Activated CD8-positive, alpha-beta memory T cell treated with anti-CD3 and anti-CD28 coated beads, Interleukin-2, amount 50 U/mL, for 24 hours (primary cell): ENCODE data around the gene MSMP.

Experiments used
- DNase-seq: peaks from one replicate; pipeline ENCODE4 v3.0.0-alpha.2; 2020; ENCODE audit errors: extremely low read depth

Gene MSMP

DNA sequence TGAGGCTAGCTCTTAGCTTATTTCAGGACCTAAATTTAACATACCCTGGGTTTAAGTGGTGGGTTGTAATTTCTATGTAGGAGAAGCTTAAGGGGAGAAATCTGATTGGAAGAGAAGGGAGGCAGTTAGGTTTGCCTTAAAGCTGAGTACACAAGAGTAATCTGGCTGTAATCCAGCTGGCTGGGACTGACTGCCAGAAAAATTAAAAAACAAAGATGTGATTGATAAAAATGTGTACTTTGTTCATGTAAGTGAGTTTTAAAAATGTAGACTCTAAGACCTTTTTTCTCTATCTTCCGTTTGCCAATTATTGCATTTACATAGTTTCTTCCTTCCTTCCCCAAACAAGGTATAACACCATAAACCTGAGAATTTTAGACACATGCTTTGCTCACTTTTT lies 17.5 kb upstream of the MSMP start:
- no peak for DNase-seq

DNA sequence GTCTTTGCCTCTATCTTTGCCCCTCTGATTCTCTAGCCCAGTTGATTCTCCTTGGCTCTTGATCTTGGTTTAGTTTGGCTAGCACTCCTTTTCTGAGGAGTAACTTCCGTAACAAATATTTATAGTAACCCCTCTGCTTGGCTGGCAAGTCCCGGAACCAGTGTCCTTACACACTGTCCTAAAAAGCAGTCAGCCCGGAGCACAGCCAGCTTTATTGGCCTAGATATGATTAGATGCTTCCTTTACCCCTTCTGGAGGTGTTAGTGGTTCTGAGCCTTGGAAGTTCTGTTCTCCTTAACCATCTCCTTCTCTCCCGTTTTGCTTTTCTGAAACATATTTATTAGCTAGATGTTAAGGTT lies 17.0 kb upstream of the MSMP start:
- no peak for DNase-seq

DNA sequence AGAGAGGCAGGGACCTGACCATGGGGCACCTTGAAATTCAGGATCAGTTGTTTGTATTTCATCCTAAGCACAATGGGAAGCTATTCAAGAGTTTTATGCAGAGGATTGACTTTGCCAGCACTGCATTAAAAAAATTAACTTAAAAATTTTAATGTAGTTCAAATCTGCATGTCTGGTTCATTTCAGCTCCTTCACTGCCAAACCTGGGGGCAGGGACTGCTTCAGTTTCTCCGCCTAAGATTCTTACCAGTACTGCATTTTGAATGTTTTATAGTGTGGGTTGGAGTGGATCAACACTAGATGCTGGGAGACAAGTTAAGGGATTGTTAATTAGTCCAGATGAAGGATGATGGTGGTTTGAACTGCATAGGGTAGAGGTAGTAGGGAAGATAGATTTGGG lies 15.7 kb upstream of the MSMP start:
- no peak for DNase-seq

DNA sequence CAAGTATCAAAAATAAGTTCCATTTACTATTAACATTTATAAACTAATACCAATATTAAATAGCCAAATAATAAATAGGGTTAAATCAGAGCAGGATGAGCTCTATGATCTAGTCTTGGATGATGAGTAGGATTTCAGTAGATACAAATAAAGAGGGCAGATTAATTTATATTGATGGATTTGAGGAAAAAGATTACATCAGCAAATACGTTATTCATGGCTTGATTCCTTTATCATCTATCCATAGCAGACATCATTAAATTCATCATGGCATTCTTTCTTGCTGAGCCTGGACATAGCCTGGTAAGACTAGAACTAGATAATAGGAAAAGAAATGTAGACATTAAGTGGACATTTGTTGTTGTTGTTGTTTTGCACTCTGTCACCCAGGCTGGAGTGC lies 13.4 kb upstream of the MSMP start:
- no peak for DNase-seq

DNA sequence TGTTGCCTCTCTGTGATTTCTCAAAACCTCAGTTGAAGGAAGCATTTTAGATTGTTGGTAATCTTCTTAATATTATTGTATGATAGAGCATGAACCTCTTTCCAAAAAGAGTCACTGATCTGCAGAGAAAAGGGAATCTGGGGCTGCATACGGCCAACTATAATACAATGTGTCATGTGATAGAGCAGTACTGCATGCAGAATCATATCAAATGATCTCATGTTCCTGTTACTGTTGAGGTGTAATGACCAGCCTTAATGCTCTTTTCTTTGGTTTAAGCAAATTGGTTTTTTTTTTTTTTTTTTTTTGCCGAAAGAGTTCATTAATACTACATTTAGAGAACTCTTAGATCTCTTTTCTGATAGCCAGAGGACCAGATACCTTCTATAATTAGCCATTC lies 12.9 kb upstream of the MSMP start:
- DNase-seq, result no peak

DNA sequence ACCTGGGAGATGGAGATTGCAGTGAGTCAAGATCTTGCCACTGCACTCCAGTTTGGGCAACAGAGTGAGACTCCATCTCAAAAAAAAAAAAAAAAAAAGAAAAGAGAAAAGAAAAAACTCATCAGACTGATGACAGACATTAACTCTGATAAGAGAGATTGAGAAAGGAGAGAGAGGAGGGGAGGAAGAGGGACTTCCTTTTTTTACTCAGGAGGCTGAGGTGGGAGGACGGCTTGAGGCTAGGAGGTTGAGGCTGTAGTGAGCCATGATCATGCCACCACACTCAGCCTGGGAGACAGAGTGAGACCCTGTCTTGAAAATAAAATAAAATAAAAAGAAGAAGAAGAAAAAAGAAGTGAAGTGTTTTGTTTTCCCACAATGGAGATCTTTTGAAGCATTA lies 9.7 kb upstream of the MSMP start:
- no peak for DNase-seq

DNA sequence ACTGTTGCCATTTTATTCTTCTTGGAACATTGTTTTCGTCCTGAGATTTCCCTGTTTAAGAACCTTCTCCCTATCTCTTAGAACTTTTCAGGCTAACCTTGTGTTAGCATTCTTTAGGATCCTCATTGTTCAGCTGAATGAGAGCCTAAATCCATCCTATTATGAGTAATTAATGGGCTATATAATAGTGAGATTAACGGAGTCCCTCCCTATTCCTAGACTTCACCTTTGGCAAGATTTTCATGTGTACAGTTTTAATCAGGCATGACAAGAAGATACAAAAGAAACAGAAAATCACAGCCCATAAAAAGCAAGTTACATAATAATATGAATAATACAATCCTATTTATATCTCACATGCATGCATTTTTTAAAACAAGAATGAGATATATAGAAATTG lies 9.1 kb upstream of the MSMP start:
- DNase-seq, result no peak

DNA sequence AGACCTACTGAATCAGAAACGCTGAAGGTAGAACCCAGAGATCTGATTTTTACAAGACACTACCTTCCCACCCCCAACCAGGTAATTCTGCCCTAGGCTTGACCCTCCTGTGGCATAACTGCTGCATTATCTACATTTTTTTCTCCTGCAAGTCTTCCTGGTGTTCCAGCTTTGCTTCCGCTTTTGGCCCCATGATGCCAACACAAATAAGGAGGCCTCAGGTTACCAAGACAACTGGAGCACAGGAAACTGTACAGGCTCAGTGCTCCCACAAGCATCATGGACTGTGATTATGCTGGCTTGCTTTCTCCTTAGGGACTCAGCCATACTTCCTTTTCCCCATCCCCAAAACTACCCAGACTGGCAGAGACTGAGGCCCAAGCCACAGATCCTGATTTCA lies 6.6 kb upstream of the MSMP start:
- DNase-seq, result no peak

DNA sequence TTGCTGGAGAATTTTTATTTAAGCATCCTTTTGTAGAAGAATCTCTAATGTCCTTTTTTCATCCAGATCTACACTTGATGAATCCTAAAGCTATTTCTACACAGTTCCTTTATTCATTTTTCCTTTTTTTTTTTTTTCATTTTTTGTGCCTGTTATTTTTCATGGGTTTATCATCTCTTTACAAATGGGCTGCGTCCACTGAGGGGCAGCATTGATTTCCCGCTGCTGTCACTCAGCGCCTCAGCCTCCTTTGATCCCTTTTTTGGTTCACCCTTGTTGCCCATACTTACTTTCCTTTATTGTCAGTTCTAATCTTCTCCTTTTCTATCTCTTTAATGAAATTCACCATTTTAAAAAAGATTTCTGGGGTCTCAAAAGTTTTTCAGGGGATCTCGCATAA lies 5.7 kb upstream of the MSMP start:
- no peak for DNase-seq

DNA sequence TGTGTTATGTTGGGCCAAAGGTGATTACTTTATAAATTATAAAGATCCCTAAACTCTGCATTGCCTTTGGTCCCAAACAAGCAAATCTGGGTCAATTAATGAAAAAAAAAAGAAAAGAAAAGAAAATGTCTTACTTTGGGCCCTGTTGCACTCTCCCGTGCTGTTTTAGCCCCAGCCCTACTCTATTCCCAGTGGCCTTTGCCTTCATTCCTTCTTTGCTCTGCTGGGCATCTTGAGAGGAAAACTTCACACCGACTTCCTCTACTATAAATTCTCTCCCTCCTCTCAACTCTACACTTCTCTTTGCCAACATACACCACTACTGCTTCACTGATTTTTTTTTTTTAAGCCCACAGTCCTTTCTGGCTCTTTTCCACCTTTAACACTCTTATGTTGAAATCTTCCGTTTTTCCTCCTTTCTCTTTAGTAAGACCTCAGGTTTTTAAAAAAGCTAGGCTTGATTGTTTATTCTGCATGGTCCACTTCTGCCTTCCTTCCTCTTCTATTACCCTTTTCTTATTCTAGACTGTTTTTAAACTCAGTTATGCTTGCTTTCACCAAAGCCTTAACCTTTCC lies 4.5 kb upstream of the MSMP start:
- DNase-seq, result no peak

DNA sequence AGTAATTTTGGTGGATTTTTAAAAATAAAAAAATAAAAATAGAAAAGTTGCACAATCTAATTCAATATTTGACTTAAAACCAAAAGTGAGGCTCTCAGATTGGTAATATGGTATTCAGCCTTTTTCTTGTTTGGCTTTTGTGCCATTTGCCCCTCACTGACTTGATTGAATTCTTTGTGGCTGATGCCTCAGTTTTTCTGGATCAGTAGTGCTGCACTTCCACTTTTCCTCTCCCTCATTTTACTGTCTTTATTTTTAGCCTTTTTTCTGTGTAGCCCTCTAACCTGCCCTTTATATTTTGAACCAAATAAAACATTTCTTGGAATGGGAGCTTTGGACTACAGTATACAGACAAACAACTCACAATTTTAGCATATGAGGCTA lies 3.8 kb upstream of the MSMP start:
- no peak for DNase-seq

DNA sequence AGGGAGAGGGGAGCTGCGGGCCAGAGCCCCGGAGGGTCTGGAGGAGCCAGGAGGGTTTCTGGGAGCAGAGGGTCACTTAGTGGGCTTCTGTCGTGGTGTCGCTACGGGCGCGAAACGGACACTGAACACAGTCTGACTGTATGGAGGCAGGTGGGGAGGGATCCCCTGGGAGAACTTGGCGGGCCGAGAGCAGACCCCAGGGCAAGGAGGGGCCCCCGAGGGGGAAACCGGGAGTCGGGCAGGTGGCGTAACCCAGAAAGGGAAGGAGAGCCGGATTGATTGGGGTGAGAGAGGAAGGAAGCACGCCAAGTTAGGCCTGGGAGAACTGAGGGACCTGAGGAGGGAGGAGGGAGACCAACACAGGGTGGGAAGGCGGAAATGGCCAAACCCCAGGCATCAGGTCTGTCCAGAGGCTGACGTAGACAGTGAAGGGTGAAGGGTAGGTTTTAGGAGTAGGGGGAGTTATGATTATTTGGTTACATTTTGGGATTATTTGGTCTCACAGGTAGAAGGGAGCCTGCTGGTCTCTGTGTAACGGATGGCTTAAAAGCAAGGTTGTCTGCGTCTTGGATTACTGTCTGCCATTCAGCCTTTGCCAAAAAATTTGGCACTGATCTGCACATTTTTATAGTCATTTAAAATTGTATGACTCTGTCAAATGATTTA lies 3.3 kb upstream of the MSMP start:
- no peak for DNase-seq

DNA sequence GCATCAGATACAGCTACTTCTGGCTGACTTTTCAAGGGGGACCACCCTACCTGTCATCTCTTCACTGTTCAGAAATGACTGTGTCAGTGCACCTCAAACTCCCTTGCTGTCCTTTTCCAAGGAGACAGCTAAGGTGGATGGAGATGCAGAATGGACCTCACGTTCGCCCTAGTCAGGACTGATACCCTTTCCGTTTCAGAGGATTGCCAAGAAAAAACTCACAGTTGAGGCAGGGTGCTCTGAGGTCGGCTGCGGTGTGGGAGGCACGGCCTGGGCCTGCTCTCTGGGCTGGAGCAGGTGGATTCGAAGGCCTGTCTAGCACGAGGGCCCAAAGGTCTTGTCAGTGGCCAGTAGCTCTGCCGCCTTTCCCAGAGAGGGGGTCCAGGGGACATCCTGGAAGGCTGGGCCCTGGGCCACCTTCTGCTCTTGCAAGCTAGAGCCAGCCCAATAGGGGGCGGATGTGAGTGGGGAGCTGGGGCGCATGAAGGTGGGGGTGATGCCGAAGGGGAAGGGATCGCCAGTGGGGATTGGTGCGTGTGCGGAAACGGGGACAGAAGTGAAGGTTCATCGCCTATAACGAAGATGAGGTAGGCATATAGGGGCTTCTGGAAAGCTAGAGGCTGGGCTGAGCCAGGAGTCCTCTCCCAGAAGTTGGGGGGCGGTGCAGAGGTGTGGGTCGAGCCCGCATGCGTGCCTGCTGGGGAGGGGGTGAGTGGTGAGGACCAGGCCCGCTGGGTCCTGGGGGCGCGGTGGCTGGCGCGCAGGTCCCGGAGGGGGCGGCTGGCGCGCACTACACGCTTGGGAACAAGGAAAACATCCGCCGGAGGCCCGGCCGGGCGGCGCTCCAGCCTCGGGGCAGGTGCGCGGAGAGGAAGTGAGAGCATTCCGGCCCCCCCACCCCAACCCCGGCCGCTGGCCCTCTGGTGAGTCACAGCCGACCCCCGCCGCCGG lies 2.5 kb upstream of the MSMP start:
- DNase-seq, result no peak

DNA sequence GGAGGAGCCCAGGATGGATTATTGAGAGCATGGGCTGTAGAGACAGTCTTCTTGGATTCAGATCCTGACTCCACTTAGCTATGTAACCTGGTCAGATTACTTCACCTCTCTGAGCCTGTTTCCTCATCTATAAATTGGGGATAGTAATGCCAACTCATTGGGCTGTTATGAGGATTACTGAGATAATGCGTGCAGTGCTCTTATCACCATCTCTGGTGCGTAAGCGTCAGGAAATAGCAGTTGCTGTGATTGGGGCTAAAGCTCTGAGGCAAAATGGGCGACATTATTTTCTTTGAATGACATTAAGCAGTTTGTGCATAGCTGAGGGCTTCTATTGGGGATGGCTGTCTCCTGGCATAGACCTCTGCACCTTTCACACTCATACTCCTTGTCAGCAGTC lies 995 bp upstream of the MSMP start:
- DNase-seq, result no peak

DNA sequence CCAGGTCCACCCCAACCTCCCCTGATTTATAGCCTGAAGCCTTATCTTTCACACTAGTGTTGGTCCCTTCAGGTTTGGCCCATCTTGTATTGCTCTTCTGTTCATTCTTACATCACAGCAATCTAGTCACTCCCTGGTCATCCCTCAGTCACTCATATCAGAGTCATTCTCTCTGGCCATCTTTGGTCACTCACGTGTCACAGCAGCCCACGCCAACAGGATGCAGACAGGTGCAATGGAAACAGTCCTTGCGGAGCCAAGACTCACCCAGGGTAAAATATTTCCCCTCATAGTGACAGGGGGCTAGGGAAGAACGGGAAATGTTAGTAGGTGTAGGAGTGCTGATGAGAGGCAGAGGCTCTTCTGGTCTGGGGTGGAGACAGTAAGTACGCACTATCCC lies 610 bp downstream of the MSMP start:
- DNase-seq, result no peak

DNA sequence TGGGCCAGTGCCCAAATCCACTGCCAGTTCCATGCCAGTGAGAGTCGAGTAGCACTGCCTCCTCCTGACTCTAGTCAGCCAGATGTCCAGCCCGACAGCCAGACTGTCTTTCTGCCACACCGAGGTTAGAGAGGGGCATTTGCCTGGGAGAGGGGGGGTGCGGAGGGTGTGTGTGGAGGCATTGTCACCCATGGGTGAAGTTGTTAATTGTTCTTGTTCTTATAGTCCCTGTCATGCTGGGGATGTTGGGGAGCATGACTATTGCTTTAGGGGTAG lies 3.9 kb downstream of the MSMP start:
- DNase-seq, result no peak

DNA sequence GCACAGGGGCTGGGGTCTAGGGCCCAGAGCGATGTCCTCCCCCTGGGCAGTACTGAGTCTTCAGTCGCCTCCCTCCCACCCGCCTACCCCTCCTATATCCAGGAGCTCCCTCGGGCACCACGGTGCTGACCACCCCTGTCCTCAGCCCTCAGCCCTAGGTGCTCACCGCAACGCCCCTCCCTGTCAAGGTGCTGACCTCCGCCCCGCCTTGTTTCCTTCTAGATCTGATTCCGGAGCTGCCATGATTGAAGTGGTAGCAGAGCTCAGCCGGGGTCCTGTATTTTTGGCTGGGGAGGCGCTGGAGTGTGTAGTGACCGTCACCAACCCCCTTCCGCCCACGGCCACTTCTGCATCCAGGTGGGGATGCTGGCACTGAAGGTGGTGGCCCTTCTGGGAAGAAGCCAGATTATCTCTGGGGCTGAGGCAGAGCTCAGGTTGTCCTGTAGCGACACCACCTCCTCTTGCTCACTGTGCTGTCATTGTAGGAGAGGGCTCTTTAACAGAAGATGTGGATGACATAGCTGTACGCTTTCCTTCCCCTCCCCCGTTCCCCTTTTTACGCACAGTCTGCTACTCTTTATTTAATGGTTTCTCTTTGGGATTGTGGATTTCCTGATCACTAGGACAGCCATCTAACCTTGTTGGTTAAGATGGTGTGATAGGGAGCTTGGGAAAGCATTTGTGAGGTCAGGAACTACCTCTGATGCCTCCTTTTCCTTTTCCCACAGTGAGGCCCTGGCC lies 4.4 kb downstream of the MSMP start:
- no peak for DNase-seq

DNA sequence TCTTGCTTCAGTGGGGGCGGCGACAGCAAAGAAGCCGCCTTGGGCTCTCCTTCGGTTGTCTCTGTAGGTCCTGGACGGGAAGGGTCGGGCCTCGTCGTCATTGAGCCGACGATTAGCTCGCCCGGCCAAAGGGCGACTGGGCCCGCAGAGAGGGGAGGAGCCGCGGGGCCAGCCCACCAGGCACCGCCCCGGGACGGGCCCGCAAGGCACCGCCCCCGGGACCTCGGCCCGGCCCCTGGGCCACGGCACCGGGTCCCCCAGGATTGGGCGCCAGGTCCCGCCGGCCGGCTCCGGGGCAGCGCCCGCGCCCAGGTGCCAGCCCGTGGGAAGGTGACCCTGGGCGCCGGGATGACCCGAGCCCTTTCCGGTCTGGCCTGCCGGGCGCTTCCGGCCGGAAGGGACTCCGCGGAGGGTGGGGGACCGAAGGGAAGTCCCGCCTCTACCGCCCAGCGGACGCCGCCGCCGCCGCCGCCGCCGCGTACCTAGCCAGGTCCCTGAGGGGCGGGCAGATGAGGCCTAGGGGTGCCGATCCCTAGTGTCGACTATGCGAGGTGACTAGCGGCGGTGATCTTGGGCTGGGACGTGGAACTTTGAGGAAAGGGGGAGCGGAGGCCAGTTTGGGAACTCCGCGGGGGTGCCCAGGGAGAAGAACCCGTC lies 5.1 kb downstream of the MSMP start, which contains the start of the genes GBA2 and RGP1:
Gene GBA2, minus strand, starts transcription at position 371 of the 657 bp plus-strand sequence. CDS start 524 bp downstream, outside the sequence.
Gene RGP1, plus strand, starts transcription at position 430 of the 657 bp plus-strand sequence. CDS start 469 bp downstream, outside the sequence.
- no peak for DNase-seq

DNA sequence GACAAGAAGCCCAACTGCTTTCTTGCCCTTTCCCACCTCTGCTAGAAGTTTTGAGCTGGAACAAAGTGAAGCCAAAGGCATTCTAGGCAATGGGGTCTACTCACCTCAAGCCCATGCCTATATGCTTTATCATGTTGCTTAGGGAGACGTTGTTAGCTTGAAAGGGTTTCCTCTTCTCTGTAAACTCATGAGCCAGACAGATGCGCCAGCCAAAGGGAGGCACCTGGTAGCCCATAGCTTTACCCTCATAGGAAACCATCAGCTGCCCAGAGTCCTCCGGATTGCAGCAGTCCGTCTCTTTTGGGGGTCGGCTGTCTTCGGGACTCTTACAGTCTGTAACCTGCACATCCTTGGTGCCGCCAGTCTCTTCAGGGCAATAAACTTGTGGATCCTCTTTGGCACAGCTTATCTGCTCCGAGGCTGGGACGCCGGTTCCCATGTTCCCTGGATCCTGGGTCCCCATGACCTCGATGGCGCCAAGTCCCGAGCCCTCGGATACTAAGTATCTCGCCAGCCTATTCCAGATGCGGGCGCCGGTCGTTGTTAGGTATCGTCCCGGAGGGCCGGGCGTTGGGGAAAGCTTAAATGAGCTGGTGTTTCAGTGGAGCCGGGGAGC lies 5.7 kb downstream of the MSMP start:
- no peak for DNase-seq

DNA sequence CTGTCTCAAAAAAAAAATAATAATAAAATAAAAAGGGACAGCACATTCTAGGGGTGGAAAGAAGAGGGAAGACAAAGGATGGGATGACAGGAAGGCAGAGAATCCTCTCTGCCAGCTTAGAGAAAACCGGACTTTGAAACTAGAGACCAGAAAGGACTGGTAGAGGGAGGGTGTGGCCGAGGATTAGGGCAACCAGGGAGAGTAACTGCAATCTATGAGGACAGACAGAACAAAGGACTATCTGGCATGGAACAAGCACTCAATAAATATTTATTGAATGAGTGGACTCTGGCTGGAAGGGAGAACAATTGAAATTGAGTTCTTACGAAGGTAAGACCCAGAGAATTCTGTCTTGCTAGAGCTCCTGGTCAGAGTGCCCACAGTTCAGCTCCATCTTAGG lies 7.5 kb downstream of the MSMP start:
- DNase-seq, result no peak

DNA sequence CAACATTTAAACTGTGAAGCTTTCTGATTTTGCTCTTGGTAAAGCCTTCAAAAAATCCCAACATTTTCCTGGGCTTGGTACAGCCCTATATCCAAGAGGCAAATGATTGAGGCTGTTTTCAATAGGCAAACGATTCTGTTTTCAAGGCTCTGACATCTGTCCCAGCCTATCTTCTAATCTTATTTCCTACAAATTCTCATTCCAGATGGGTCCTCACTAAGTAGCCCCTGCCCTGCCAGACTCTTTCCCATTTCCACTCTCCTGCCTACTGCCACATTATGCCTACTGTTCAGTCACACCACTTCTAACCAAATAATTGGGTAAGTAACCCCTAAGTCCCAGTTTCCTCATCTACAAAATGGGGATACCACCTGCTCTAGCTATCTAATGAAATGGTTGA lies 8.5 kb downstream of the MSMP start:
- DNase-seq, result no peak
